Naive B cell (primary cell): ENCODE data around the gene MED28. TPM values are rescaled to one million over a fixed set of nuclear protein-coding genes. Genes with fewer than 3 reads are reported as not detected.
A peak's percentile ranks its signal among the peaks of the same experiment; 100 is the strongest.
"Not testable (repeated sequence)": the region's sequence is repeated elsewhere in the genome, so short reads cannot be mapped to it uniquely, and the experiment has no call there.

ENCODE experiments used
- ATAC-seq, 2 donors: fragments of 150-1000 bp; cut with Tn5 transposase; 2 replicates each; pipeline ENCODE4 v1.10.0; 2021; ENCODE audit warnings: low read depth in 2 of 2, mild to moderate bottlenecking in 2 of 2, moderate library complexity in 2 of 2
- DNase-seq: peaks from one replicate; pipeline ENCODE4 v3.0.0; 2022
- H3K27ac Mint-ChIP-seq, 6 donors: one replicate each; pipeline ENCODE4 v1.8.0; 2020 to 2022; ENCODE audit warnings: mild to moderate bottlenecking in 6 of 6, mixed read lengths in 6 of 6, moderate library complexity in 5 of 6, inconsistent platforms in 2 of 6
- H3K27me3 Mint-ChIP-seq, 3 donors: one replicate each; pipeline ENCODE4 v1.8.0; 2021 to 2022; ENCODE audit warnings: mixed read lengths in 3 of 3, mild to moderate bottlenecking in 1 of 3
- H3K36me3 Mint-ChIP-seq, 2 donors: one replicate each; pipeline ENCODE4 v1.8.0; 2020 to 2022; ENCODE audit warnings: mixed read lengths in 2 of 2, inconsistent platforms in 1 of 2, mild to moderate bottlenecking in 1 of 2
- H3K4me1 Mint-ChIP-seq, 3 donors: one replicate each; pipeline ENCODE4 v1.8.0; 2020 to 2022; ENCODE audit warnings: mixed read lengths in 3 of 3, inconsistent platforms in 1 of 3, mild to moderate bottlenecking in 1 of 3, moderate library complexity in 1 of 3
- H3K4me3 Mint-ChIP-seq, 8 donors: one replicate each; pipeline ENCODE4 v1.8.0; 2020 to 2022; ENCODE audit warnings: mild to moderate bottlenecking in 8 of 8, mixed read lengths in 8 of 8, moderate library complexity in 8 of 8, inconsistent platforms in 2 of 8
- H3K9me3 Mint-ChIP-seq, 7 donors: one replicate each; pipeline ENCODE4 v1.8.0; 2020 to 2022; ENCODE audit warnings: mixed read lengths in 7 of 7, mild to moderate bottlenecking in 5 of 7, inconsistent platforms in 2 of 7, moderate library complexity in 1 of 7
- polyA plus RNA-seq, 6 donors: library from polyadenylated mRNA; unstranded; fragments of 300-500 nt; fragmentation: Illumina TruSeq; gene quantifications; one replicate each; pipeline ENCODE4 v1.2.3, GENCODE V29; 2021; ENCODE audit warnings: low read depth in 6 of 6

Gene MED28
- polyA plus RNA-seq: 10 to 100 TPM; 39.8 to 60.4 (median 48.1) TPM

- peak; percentile 93 for DNase-seq
- peak; percentile 95 to 96 for ATAC-seq
- peaks cover 0 to 12% of the 10 kb centered on the region in 2 donors for H3K36me3 Mint-ChIP-seq
- peak within 1 kb of the TSS; percentile 98 to 99 (median 98) for H3K27ac Mint-ChIP-seq
- peak within 1 kb of the TSS; percentile 95 to 100 (median 98) for H3K4me3 Mint-ChIP-seq
- peaks cover 0 to 2% (median 0%) of the 10 kb centered on the region in 7 donors for H3K9me3 Mint-ChIP-seq
- no peaks in the 10 kb centered on the region for H3K27me3 Mint-ChIP-seq
- peaks cover 25 to 56% (median 35%) of the 10 kb centered on the region in 3 donors for H3K4me1 Mint-ChIP-seq
Measured at GRCh38 chr4:17614416-17615299, at the start of gene MED28. Gene MED28 (plus strand): TSS chr4:17614641. CDS start chr4:17614655, 14 bp downstream.

GRCh38 chr4:17565846-17566245 lies 48.6 kb upstream of the MED28 start:
- H3K36me3 Mint-ChIP-seq: no peaks in the 10 kb centered on the region
- no peak for DNase-seq
- H3K27me3 Mint-ChIP-seq: peaks cover 0 to 23% (median 0%) of the 10 kb centered on the region in 3 donors
- H3K4me1 Mint-ChIP-seq: no peaks in the 10 kb centered on the region
- H3K9me3 Mint-ChIP-seq: peaks cover 0 to 2% (median 0%) of the 10 kb centered on the region in 7 donors
- no peak for ATAC-seq
- no peak overlapping the region for H3K4me3 Mint-ChIP-seq
- no peak overlapping the region for H3K27ac Mint-ChIP-seq

- no peak overlapping the region for H3K27ac Mint-ChIP-seq
- H3K27me3 Mint-ChIP-seq: peaks cover 0 to 17% (median 0%) of the 10 kb centered on the region in 3 donors
- H3K36me3 Mint-ChIP-seq: no peaks in the 10 kb centered on the region
- peaks cover 0 to 2% (median 0%) of the 10 kb centered on the region in 7 donors for H3K9me3 Mint-ChIP-seq
- no peaks in the 10 kb centered on the region for H3K4me1 Mint-ChIP-seq
- no peak overlapping the region for H3K4me3 Mint-ChIP-seq
- ATAC-seq (no peak), DNase-seq (no peak)
Measured at GRCh38 chr4:17567271-17567670, 47.2 kb upstream of the MED28 start.

GRCh38 chr4:17574206-17574605 lies 40.2 kb upstream of the MED28 start:
- Mint-ChIP-seq H3K27me3 (no peaks in the 10 kb centered on the region), H3K9me3 (no peaks in the 10 kb centered on the region), H3K4me1 (peaks cover 16 to 24% (median 23%) of the 10 kb centered on the region in 3 donors), H3K36me3 (no peaks in the 10 kb centered on the region), H3K27ac (peak overlapping the region in 1 of 6 donors; percentile 42), H3K4me3 (peak overlapping the region in 3 of 8 donors; percentile 33 to 41 (median 37))
- ATAC-seq: no peak
- no peak for DNase-seq

- Mint-ChIP-seq H3K4me3 (peak overlapping the region in 1 of 8 donors; percentile 70), H3K4me1 (peaks cover 16 to 26% (median 25%) of the 10 kb centered on the region in 3 donors)
- H3K9me3 Mint-ChIP-seq, H3K36me3 Mint-ChIP-seq, DNase-seq, ATAC-seq, H3K27me3 Mint-ChIP-seq, H3K27ac Mint-ChIP-seq: not testable (repeated sequence)
Measured at GRCh38 chr4:17575177-17575576, 39.3 kb upstream of the MED28 start.

- Mint-ChIP-seq H3K4me1 (peaks cover 19 to 26% (median 25%) of the 10 kb centered on the region in 3 donors), H3K27ac (peak within 1 kb of the TSS; percentile 94 to 99 (median 98)), H3K4me3 (peak within 1 kb of the TSS; percentile 90 to 97 (median 95)), H3K9me3 (no peaks in the 10 kb centered on the region), H3K36me3 (peaks cover 0 to 6% of the 10 kb centered on the region in 2 donors), H3K27me3 (no peaks in the 10 kb centered on the region)
- ATAC-seq (peak; percentile 82 to 84), DNase-seq (peak; percentile 98)
Measured at GRCh38 chr4:17576932-17577664, 37.3 kb upstream of the MED28 start, which contains the start of gene LAP3. Gene LAP3 (plus strand): TSS chr4:17577198. CDS start chr4:17577466, 268 bp downstream.

- peak; percentile 5 to 13 for ATAC-seq
- Mint-ChIP-seq H3K9me3 (no peaks in the 10 kb centered on the region), H3K36me3 (peaks cover 0 to 6% of the 10 kb centered on the region in 2 donors), H3K4me1 (peaks cover 19 to 26% (median 25%) of the 10 kb centered on the region in 3 donors), H3K4me3 (peak overlapping the region; percentile 90 to 97 (median 95)), H3K27me3 (no peaks in the 10 kb centered on the region), H3K27ac (peak overlapping the region; percentile 94 to 99 (median 98))
- DNase-seq: peak; percentile 7
Measured at GRCh38 chr4:17577665-17578481, 36.6 kb upstream of the MED28 start.

- Mint-ChIP-seq H3K27ac (peak overlapping the region; percentile 90 to 99 (median 96)), H3K27me3 (no peaks in the 10 kb centered on the region), H3K36me3 (peaks cover 0 to 6% of the 10 kb centered on the region in 2 donors), H3K4me1 (peaks cover 19 to 26% (median 25%) of the 10 kb centered on the region in 3 donors), H3K9me3 (no peaks in the 10 kb centered on the region), H3K4me3 (peak overlapping the region; percentile 90 to 97 (median 95))
- no peak for ATAC-seq
- DNase-seq: peak; percentile 19
Measured at GRCh38 chr4:17578482-17578891, 36.0 kb upstream of the MED28 start.

- Mint-ChIP-seq H3K27ac (no peak overlapping the region), H3K4me1 (peaks cover 19 to 27% (median 26%) of the 10 kb centered on the region in 3 donors), H3K27me3 (no peaks in the 10 kb centered on the region), H3K9me3 (no peaks in the 10 kb centered on the region), H3K36me3 (peaks cover 2 to 25% of the 10 kb centered on the region in 2 donors), H3K4me3 (peak overlapping the region in 2 of 8 donors; percentile 56 to 90)
- DNase-seq (no peak), ATAC-seq (no peak)
Measured at GRCh38 chr4:17580969-17581368, 33.5 kb upstream of the MED28 start.

GRCh38 chr4:17583276-17583675 lies 31.2 kb upstream of the MED28 start:
- Mint-ChIP-seq H3K4me1 (peaks cover 12 to 15% (median 13%) of the 10 kb centered on the region in 3 donors), H3K36me3 (peaks cover 7 to 36% of the 10 kb centered on the region in 2 donors), H3K4me3 (peak overlapping the region in 1 of 8 donors; percentile 22), H3K27me3 (no peaks in the 10 kb centered on the region), H3K9me3 (no peaks in the 10 kb centered on the region), H3K27ac (no peak overlapping the region)
- ATAC-seq (no peak), DNase-seq (no peak)

- Mint-ChIP-seq H3K27ac (no peak overlapping the region), H3K27me3 (no peaks in the 10 kb centered on the region), H3K4me1 (peaks cover 5 to 9% (median 6%) of the 10 kb centered on the region in 3 donors), H3K9me3 (no peaks in the 10 kb centered on the region), H3K4me3 (peak overlapping the region in 1 of 8 donors; percentile 72), H3K36me3 (peaks cover 7 to 36% of the 10 kb centered on the region in 2 donors)
- no peak for DNase-seq
- ATAC-seq: no peak
Measured at GRCh38 chr4:17583941-17584340, 30.5 kb upstream of the MED28 start.

GRCh38 chr4:17584521-17585213 lies 29.8 kb upstream of the MED28 start:
- H3K36me3 Mint-ChIP-seq: peaks cover 7 to 39% of the 10 kb centered on the region in 2 donors
- no peak overlapping the region for H3K4me3 Mint-ChIP-seq
- no peaks in the 10 kb centered on the region for H3K9me3 Mint-ChIP-seq
- no peak for DNase-seq
- H3K27me3 Mint-ChIP-seq: no peaks in the 10 kb centered on the region
- H3K4me1 Mint-ChIP-seq: peaks cover 1 to 5% (median 3%) of the 10 kb centered on the region in 3 donors
- peak overlapping the region in 1 of 6 donors; percentile 47 for H3K27ac Mint-ChIP-seq
- ATAC-seq: no peak
